Brain microvascular endothelial cell (primary cell): ENCODE data around the gene GMIP.
A peak's percentile ranks its signal among the peaks of the same experiment; 100 is the strongest.
"Not testable (repeated sequence)": the region's sequence is repeated elsewhere in the genome, so short reads cannot be mapped to it uniquely, and the experiment has no call there.

Source experiments
- DNase-seq: peaks from one replicate; pipeline ENCODE4 v3.0.0-alpha.2; 2020
- H3K27ac ChIP-seq: fragments of 250-450 bp; sonication (Bioruptor Pico); 2 replicates; pipeline ENCODE4 v1.5.1; 2020; ENCODE audit warnings: mild to moderate bottlenecking, moderate library complexity
- H3K27me3 ChIP-seq: fragments of 250-450 bp; sonication (Bioruptor Pico); replicated peaks from 2 replicates; pipeline ENCODE4 v1.5.1; 2020; ENCODE audit warnings: mild to moderate bottlenecking
- H3K36me3 ChIP-seq: fragments of 250-450 bp; sonication (Bioruptor Pico); replicated peaks from 2 replicates; pipeline ENCODE4 v1.5.1; 2020; ENCODE audit warnings: mild to moderate bottlenecking
- H3K4me3 ChIP-seq: 2 replicates; pipeline ENCODE4 v1.5.1; 2011; ENCODE audit warnings: low read depth, mild to moderate bottlenecking, control low read depth, low read length, moderate library complexity
- in situ Hi-C: cut with HindIII; loops from 2 replicates; pipeline ENCODE4 v1.10.0; 2017; ENCODE audit warnings: low sequenced_read_pairs, low pct_ligation_motif_present
- TF ChIP-seq, protein P1 (sequence below): IDR thresholded peaks from 2 replicates; pipeline ENCODE4 v1.5.1; 2011; ENCODE audit warnings: low read depth, mild to moderate bottlenecking, moderate library complexity, low read length, control low read depth, inconsistent platforms; ENCODE audit errors: missing control alignments

GMIP gene

GRCh38 chr19:19602713-19603324 is 40.6 kb downstream of the GMIP start:
- H3K27me3 ChIP-seq: no peaks in the 10 kb centered on the region
- H3K36me3 ChIP-seq: no peaks in the 10 kb centered on the region
- TF ChIP-seq, protein P1, sequence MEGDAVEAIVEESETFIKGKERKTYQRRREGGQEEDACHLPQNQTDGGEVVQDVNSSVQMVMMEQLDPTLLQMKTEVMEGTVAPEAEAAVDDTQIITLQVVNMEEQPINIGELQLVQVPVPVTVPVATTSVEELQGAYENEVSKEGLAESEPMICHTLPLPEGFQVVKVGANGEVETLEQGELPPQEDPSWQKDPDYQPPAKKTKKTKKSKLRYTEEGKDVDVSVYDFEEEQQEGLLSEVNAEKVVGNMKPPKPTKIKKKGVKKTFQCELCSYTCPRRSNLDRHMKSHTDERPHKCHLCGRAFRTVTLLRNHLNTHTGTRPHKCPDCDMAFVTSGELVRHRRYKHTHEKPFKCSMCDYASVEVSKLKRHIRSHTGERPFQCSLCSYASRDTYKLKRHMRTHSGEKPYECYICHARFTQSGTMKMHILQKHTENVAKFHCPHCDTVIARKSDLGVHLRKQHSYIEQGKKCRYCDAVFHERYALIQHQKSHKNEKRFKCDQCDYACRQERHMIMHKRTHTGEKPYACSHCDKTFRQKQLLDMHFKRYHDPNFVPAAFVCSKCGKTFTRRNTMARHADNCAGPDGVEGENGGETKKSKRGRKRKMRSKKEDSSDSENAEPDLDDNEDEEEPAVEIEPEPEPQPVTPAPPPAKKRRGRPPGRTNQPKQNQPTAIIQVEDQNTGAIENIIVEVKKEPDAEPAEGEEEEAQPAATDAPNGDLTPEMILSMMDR: no peak
- in situ Hi-C loops: no loop called here
- no peak overlapping the region for H3K27ac ChIP-seq
- no peak for DNase-seq
- H3K4me3 ChIP-seq: no peak overlapping the region

DNA sequence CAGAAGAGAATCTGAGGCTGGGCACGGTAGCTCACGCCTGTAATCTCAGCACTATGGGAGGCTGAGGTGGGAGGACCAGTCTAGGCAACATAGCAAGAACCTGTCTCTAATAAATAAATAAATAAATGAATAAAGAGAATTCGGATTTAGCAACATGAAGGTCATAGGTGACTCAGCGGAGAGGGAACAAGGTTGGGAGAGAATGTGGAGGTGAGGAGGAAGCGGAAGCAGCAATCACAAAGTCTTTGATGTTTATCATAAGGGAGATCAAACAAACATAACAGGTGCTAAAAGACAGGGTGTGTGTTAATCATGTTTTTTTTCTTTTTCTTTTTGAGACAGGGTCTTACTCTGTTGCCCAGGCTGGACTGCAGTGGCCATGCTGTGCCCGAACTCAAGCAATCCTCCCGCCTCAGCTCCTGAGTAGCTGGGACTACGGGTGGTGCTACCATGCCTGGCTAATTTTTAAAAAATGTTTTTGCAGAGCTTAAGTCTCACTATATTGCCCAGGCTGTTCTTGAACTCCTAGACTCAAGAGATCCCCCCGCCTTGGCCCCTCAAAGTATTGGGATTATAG is 41.2 kb downstream of the GMIP start:
- TF ChIP-seq, protein P1: no peak
- H3K36me3 ChIP-seq: no peaks in the 10 kb centered on the region
- in situ Hi-C loops: no loop called here
- no peaks in the 10 kb centered on the region for H3K27me3 ChIP-seq
- H3K27ac ChIP-seq: no peak overlapping the region
- no peak for DNase-seq
- H3K4me3 ChIP-seq: no peak overlapping the region

- in situ Hi-C loops: no loop called here
- no peak overlapping the region for H3K27ac ChIP-seq
- no peak for DNase-seq
- no peaks in the 10 kb centered on the region for H3K27me3 ChIP-seq
- TF ChIP-seq, protein P1: no peak
- H3K36me3 ChIP-seq: no peaks in the 10 kb centered on the region
- H3K4me3 ChIP-seq: no peak overlapping the region
Observed at GRCh38 chr19:19600793-19601330, 42.6 kb downstream of the GMIP start.

GRCh38 chr19:19598728-19599451 is 44.6 kb downstream of the GMIP start:
- H3K4me3 ChIP-seq, H3K36me3 ChIP-seq, DNase-seq, H3K27ac ChIP-seq, H3K27me3 ChIP-seq, in situ Hi-C loops: not testable (repeated sequence)

DNA sequence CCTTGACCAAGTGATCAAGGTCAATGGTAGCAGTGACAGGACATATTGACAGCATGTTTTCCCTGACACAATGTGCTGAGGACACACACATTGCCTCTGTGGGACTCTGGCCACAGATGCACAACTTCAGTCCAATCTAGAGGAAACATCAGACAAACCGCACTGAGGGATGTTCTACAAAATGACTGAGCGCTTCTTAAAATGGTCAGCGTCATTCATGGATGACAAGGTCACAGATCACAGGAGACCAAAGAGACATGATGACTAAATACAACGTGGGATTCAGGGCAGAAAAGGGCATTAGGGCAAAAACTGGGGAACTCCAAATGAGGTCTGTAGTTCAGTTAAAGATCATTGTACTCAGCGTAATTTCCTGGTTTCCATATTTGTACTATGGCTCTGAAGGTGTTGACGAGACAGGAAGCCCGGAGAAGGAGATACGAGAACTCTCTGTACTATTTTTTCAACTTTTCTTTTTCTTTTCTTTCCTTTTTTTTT is 45.6 kb downstream of the GMIP start:
- Histone ChIP-seq H3K4me3 (no peak overlapping the region), H3K27ac (no peak overlapping the region), H3K36me3 (no peaks in the 10 kb centered on the region), H3K27me3 (no peaks in the 10 kb centered on the region)
- in situ Hi-C loops: no loop called here
- DNase-seq: no peak
- TF ChIP-seq, protein P1: no peak

DNA sequence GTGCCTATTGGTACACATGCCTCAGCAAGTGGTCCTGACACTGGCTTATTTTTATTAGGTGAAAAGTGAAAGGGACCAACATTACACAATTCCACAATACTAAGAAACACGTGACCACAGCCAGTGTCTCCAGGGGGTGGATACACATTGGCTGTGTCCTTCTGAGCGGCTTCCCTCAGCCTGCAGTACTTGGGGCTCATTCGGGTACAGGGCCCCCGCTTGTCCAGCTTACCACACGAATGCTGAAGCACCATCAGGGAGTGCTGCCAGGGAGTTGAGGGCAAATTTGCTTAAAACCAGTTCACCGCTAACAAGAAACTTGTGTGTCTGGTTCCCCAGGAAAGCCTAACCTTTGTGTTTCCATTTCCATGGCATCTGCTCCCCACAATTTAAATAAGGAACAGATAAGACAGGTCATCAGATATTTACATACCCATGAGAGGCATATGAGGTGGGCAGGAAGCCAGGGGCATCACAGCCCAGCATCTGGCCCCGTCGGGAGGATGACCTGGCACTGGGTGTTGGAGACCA is 48.2 kb downstream of the GMIP start:
- no peak overlapping the region for H3K27ac ChIP-seq
- H3K36me3 ChIP-seq: no peaks in the 10 kb centered on the region
- in situ Hi-C loops: no loop called here
- H3K27me3 ChIP-seq: no peaks in the 10 kb centered on the region
- DNase-seq: peak; percentile 21
- no peak overlapping the region for H3K4me3 ChIP-seq
- TF ChIP-seq, protein P1: no peak
